ENCODE results near the gene CCDC150. TPM values are rescaled to one million over a fixed set of nuclear protein-coding genes. Genes with fewer than 3 reads are reported as not detected.

Gene CCDC150
- total and polyA plus RNA-seq, 9 of the 15 experiments (the other 6 are each of a cell fraction or from before 2014, with no cell fraction given) = 4.4 to 23.1 (median 11.3) TPM

DNA sequence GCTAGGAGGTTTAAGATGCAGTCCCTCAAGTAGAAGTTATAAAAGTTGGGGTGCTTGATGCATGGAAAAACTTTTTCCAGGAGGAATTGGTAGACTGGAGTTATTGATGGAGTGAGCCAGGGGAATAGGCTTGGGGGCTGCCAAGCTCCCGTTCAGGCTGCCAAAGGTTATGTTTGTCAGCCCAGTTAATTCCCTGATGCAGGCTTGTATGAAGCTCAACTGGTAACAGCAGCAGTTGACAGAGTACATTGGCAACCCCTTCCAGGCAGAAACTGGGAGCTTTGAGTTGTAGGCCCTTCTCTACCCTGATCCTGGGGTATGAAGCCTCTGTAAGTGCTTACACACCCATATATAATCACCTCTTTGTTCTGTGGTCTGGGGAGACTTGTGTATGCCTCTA, 16.2 kb downstream of the CCDC150 start:
- Histone ChIP-seq H3K9me1 (ENCODE audit: control insufficient read depth, insufficient read depth, low read length) (no peaks in the 10 kb centered on the region), H3K36me3 (ENCODE audit: control insufficient read depth, insufficient read depth, low read length) (peaks cover 11% of the 10 kb centered on the region; the same call in 1 of the 3 replicates), H3K4me1 (replicated peaks in 1 of 2; ENCODE audit: control insufficient read depth in 2 of 2, insufficient read depth in 2 of 2, low read length in 2 of 2) (no peaks in the 10 kb centered on the region), H3K79me2 (ENCODE audit: control insufficient read depth, insufficient read depth, low read length) (no peaks in the 10 kb centered on the region), H4K20me1 (replicated peaks; ENCODE audit: control insufficient read depth, insufficient read depth, low read length) (no peaks in the 10 kb centered on the region), H3K9ac (ENCODE audit: insufficient read depth in 1 of 2, low read depth in 2 of 2, low read length in 2 of 2) (no peak overlapping the region), H3K9me3 (replicated peaks; ENCODE audit: control insufficient read depth, insufficient read depth, low read depth, low read length) (0 out of 2 replicates have a peak, but pooled peaks cover 6% of the 10 kb centered on the region), H3K27me3 (ENCODE audit: control insufficient read depth in 2 of 2, insufficient read depth in 2 of 2, low read length in 2 of 2) (no peaks in the 10 kb centered on the region), H3K4me3 (no peak overlapping the region), H3K27ac (ENCODE audit: extremely low read depth, low read depth, low read length) (no peak overlapping the region), H3K4me2 (ENCODE audit: insufficient read depth, low read length) (no peak overlapping the region), H2AFZ (ENCODE audit: low read depth, low read length) (no peak overlapping the region)
- no peak for ATAC-seq
- no TSS peak for BruUV-seq (replicated peaks)
- CTCF ChIA-PET (ENCODE audit: low intra/inter-chr PET ratio) = no interaction called here
- no peak for TF ChIP-seq ZNF217 (CRISPR knock-in tag; IDR thresholded peaks at IDR 0.05)
- POLR2A ChIA-PET = interaction anchor here (0.7 to 1.4 kb wide), 3 partner anchors 12 to 486 kb away, joined by 3 to 4 read pairs (median 3); no protein-coding TSS in a partner anchor
- no peak for FAIRE-seq
- 45% methylated on average over 1 of the region's 1 CpG for WGBS (ENCODE audit: insufficient coverage, low coverage, missing lambda C conversion rate)
- no peak for DNase-seq (ENCODE audit: extremely low read depth in 1 of 4, low spot score in 3 of 4)
- in situ Hi-C loops (cut with MboI) = no loop called here
- intact Hi-C loops (cut with micrococcal nuclease) = no loop called here

GRCh38 chr2:196657333-196657732, 17.8 kb downstream of the CCDC150 start:
- CTCF ChIA-PET (ENCODE audit: low intra/inter-chr PET ratio) = interaction anchor here (0.5 kb wide), 1 partner anchor 1518 kb away, joined by 3 read pairs; no protein-coding TSS in a partner anchor
- in situ Hi-C loops (cut with MboI) (no loop called here), intact Hi-C loops (cut with micrococcal nuclease) (no loop called here)
- H3K27ac ChIP-seq (ENCODE audit: extremely low read depth, low read depth, low read length) = no peak overlapping the region
- H3K9me3 ChIP-seq (replicated peaks; ENCODE audit: control insufficient read depth, insufficient read depth, low read depth, low read length) = no peaks in the 10 kb centered on the region
- no peak overlapping the region for H3K4me2 ChIP-seq (ENCODE audit: insufficient read depth, low read length)
- WGBS (ENCODE audit: insufficient coverage, low coverage, missing lambda C conversion rate) = 94% methylated on average over 2 of the region's 2 CpGs
- BruUV-seq (replicated peaks) = no TSS peak
- H3K79me2 ChIP-seq (ENCODE audit: control insufficient read depth, insufficient read depth, low read length) = no peaks in the 10 kb centered on the region
- DNase-seq (ENCODE audit: extremely low read depth in 1 of 4, low spot score in 3 of 4) = no peak
- no peak overlapping the region for H2AFZ ChIP-seq (ENCODE audit: low read depth, low read length)
- H3K9me1 ChIP-seq (ENCODE audit: control insufficient read depth, insufficient read depth, low read length) = no peaks in the 10 kb centered on the region
- no peak overlapping the region for H3K9ac ChIP-seq (ENCODE audit: insufficient read depth in 1 of 2, low read depth in 2 of 2, low read length in 2 of 2)
- no peak overlapping the region for H3K4me3 ChIP-seq
- no peaks in the 10 kb centered on the region for H3K4me1 ChIP-seq (replicated peaks in 1 of 2; ENCODE audit: control insufficient read depth in 2 of 2, insufficient read depth in 2 of 2, low read length in 2 of 2)
- peaks cover 11% of the 10 kb centered on the region; the same call in 1 of the 3 replicates for H3K36me3 ChIP-seq (ENCODE audit: control insufficient read depth, insufficient read depth, low read length)
- no peak for FAIRE-seq
- POLR2A ChIA-PET = interaction anchor here (1.7 kb wide), 1 partner anchor 8 kb away, joined by 4 read pairs; no protein-coding TSS in a partner anchor
- H4K20me1 ChIP-seq (replicated peaks; ENCODE audit: control insufficient read depth, insufficient read depth, low read length) = no peaks in the 10 kb centered on the region
- ATAC-seq = no peak
- H3K27me3 ChIP-seq (ENCODE audit: control insufficient read depth in 2 of 2, insufficient read depth in 2 of 2, low read length in 2 of 2) = no peaks in the 10 kb centered on the region
- TF ChIP-seq ZNF644 (tag; IDR thresholded peaks at IDR 0.05; ENCODE audit: low read depth) = no peak
- no peak for TF ChIP-seq ETV6 (IDR thresholded peaks at IDR 0.05; ENCODE audit: borderline replicate concordance in 1 of 2, low read depth in 2 of 2, low read length in 1 of 2)
- no peak for TF ChIP-seq ETV6 (CRISPR knock-in tag; IDR thresholded peaks at IDR 0.05; ENCODE audit: borderline replicate concordance)
- TF ChIP-seq CC2D1A (IDR thresholded peaks at IDR 0.05) = no peak
- TF ChIP-seq MAFK (IDR thresholded peaks at IDR 0.05; ENCODE audit: low read length) = peak; percentile 49
- no peak for TF ChIP-seq MTF1 (CRISPR knock-in tag; IDR thresholded peaks at IDR 0.05; ENCODE audit: borderline replicate concordance)
- TF ChIP-seq ZNF121 (CRISPR knock-in tag; conservative IDR thresholded peaks at IDR 0.05) = no peak
- no peak for TF ChIP-seq ZSCAN32 (CRISPR knock-in tag; IDR thresholded peaks at IDR 0.05)
- TF ChIP-seq MYC (IDR thresholded peaks at IDR 0.05; ENCODE audit: low read depth, low read length) = no peak
- TF ChIP-seq MYC (CRISPR knock-in tag; IDR thresholded peaks at IDR 0.05; ENCODE audit: borderline replicate concordance, low read depth) = no peak
- no peak for TF ChIP-seq ZNF695 (CRISPR knock-in tag; IDR thresholded peaks at IDR 0.05)
- TF ChIP-seq RBM34 (IDR thresholded peaks at IDR 0.05; ENCODE audit: borderline replicate concordance, insufficient read depth, low read length) = no peak
- no peak for TF ChIP-seq ZBTB43 (CRISPR knock-in tag; IDR thresholded peaks at IDR 0.05)
- peak; percentile 50; the same call in 1 of the 2 replicates for TF ChIP-seq C11orf30 (IDR thresholded peaks at IDR 0.05; ENCODE audit: low read depth)
- TF ChIP-seq SRSF1 (IDR thresholded peaks at IDR 0.05; ENCODE audit: low read depth, low read length) = no peak
- no peak for TF ChIP-seq POLR2AphosphoS2 (IDR thresholded peaks at IDR 0.05; ENCODE audit: low read length)
- TF ChIP-seq ZNF232 (CRISPR knock-in tag; IDR thresholded peaks at IDR 0.05) = no peak

Data from K562 (cell line).